Measurements from ENCODE around the gene GCN1.

Gene GCN1

GRCh38 chr12:120095736-120096135 lies 98.8 kb downstream of the GCN1 start:
- Histone ChIP-seq H3K4me3 (ENCODE audit: low read length) (no peak overlapping the region), H3K79me2 (ENCODE audit: low read length) (peaks cover 12% of the 10 kb centered on the region; the same call in 1 of the 2 replicates), H3K27me3 (ENCODE audit: low read depth, low read length) (no peaks in the 10 kb centered on the region), H3K9ac (ENCODE audit: low read length) (no peak overlapping the region), H3K36me3 (replicated peaks; ENCODE audit: low read depth, low read length) (peaks cover 22% of the 10 kb centered on the region), H4K20me1 (ENCODE audit: insufficient read depth, low read length) (peaks cover 15% of the 10 kb centered on the region; the same call in 1 of the 2 replicates), H3K4me1 (ENCODE audit: low read length) (no peaks in the 10 kb centered on the region), H2AFZ (ENCODE audit: low read depth, low read length) (no peak overlapping the region), H3K27ac (ENCODE audit: low read length) (no peak overlapping the region), H3K9me3 (ENCODE audit: insufficient read depth, low read length) (no peaks in the 10 kb centered on the region), H3K4me2 (ENCODE audit: low read length) (no peak overlapping the region)
- TF ChIP-seq EZH2phosphoT487 (IDR thresholded peaks at IDR 0.05; ENCODE audit: low read depth): no peak
- no peak for TF ChIP-seq CTCF (IDR thresholded peaks at IDR 0.05; ENCODE audit: low read depth, low read length)

- H2AFZ ChIP-seq (ENCODE audit: low read depth, low read length): no peak overlapping the region
- H4K20me1 ChIP-seq (ENCODE audit: insufficient read depth, low read length): peaks cover 11% of the 10 kb centered on the region; the same call in 1 of the 2 replicates
- no peaks in the 10 kb centered on the region for H3K27me3 ChIP-seq (ENCODE audit: low read depth, low read length)
- no peaks in the 10 kb centered on the region for H3K9me3 ChIP-seq (ENCODE audit: insufficient read depth, low read length)
- peaks cover 22% of the 10 kb centered on the region for H3K36me3 ChIP-seq (replicated peaks; ENCODE audit: low read depth, low read length)
- H3K27ac ChIP-seq (ENCODE audit: low read length): no peak overlapping the region
- no peak overlapping the region for H3K4me3 ChIP-seq (ENCODE audit: low read length)
- H3K4me1 ChIP-seq (ENCODE audit: low read length): no peaks in the 10 kb centered on the region
- no peak overlapping the region for H3K9ac ChIP-seq (ENCODE audit: low read length)
- peaks cover 7% of the 10 kb centered on the region; the same call in 1 of the 2 replicates for H3K79me2 ChIP-seq (ENCODE audit: low read length)
- no peak overlapping the region for H3K4me2 ChIP-seq (ENCODE audit: low read length)
- TF ChIP-seq EZH2phosphoT487 (IDR thresholded peaks at IDR 0.05; ENCODE audit: low read depth) (no peak), CTCF (IDR thresholded peaks at IDR 0.05; ENCODE audit: low read depth, low read length) (no peak)
These were observed 99.2 kb downstream of the GCN1 start for GRCh38 chr12:120095331-120095730.

GRCh38 chr12:120094485-120094884 lies 100.0 kb downstream of the GCN1 start:
- H3K4me1 ChIP-seq (ENCODE audit: low read length): no peaks in the 10 kb centered on the region
- H3K36me3 ChIP-seq (replicated peaks; ENCODE audit: low read depth, low read length): peaks cover 28% of the 10 kb centered on the region
- H3K27me3 ChIP-seq (ENCODE audit: low read depth, low read length): no peaks in the 10 kb centered on the region
- 0 out of 2 replicates have a peak, but pooled peaks cover 4% of the 10 kb centered on the region for H4K20me1 ChIP-seq (ENCODE audit: insufficient read depth, low read length)
- H3K4me3 ChIP-seq (ENCODE audit: low read length): no peak overlapping the region
- no peaks in the 10 kb centered on the region for H3K79me2 ChIP-seq (ENCODE audit: low read length)
- TF ChIP-seq EZH2phosphoT487 (IDR thresholded peaks at IDR 0.05; ENCODE audit: low read depth) (no peak), CTCF (IDR thresholded peaks at IDR 0.05; ENCODE audit: low read depth, low read length) (no peak)
- no peak overlapping the region for H3K4me2 ChIP-seq (ENCODE audit: low read length)
- no peak overlapping the region for H3K9ac ChIP-seq (ENCODE audit: low read length)
- no peaks in the 10 kb centered on the region for H3K9me3 ChIP-seq (ENCODE audit: insufficient read depth, low read length)
- H2AFZ ChIP-seq (ENCODE audit: low read depth, low read length): no peak overlapping the region
- H3K27ac ChIP-seq (ENCODE audit: low read length): no peak overlapping the region

GRCh38 chr12:120093592-120094355 lies 100.7 kb downstream of the GCN1 start:
- Histone ChIP-seq H3K27me3 (ENCODE audit: low read depth, low read length) (no peaks in the 10 kb centered on the region), H3K9ac (ENCODE audit: low read length) (no peak overlapping the region), H3K36me3 (replicated peaks; ENCODE audit: low read depth, low read length) (peaks cover 28% of the 10 kb centered on the region), H3K9me3 (ENCODE audit: insufficient read depth, low read length) (no peaks in the 10 kb centered on the region), H3K27ac (ENCODE audit: low read length) (no peak overlapping the region), H3K4me2 (ENCODE audit: low read length) (no peak overlapping the region), H3K4me1 (ENCODE audit: low read length) (no peaks in the 10 kb centered on the region), H2AFZ (ENCODE audit: low read depth, low read length) (no peak overlapping the region), H4K20me1 (ENCODE audit: insufficient read depth, low read length) (no peaks in the 10 kb centered on the region), H3K4me3 (ENCODE audit: low read length) (no peak overlapping the region), H3K79me2 (ENCODE audit: low read length) (no peaks in the 10 kb centered on the region)
- no peak for TF ChIP-seq CTCF (IDR thresholded peaks at IDR 0.05; ENCODE audit: low read depth, low read length)

Data from OCI-LY3 (cell line).